GM19372 (cell line): ENCODE data around the gene RGS19.

Source experiments
- ATAC-seq: cut with Tn5 transposase; IDR thresholded peaks from one replicate; pipeline ENCODE4 v1.9.1; 2021; ENCODE audit warnings: mild to moderate bottlenecking, low read depth, moderate library complexity; ENCODE audit not compliant: unreplicated experiment

The RGS19 gene

GRCh38 chr20:64050261-64051032, 28.9 kb downstream of the RGS19 start:
- no peak for ATAC-seq

GRCh38 chr20:64049878-64050260, 29.4 kb downstream of the RGS19 start:
- ATAC-seq: no peak

- no peak for ATAC-seq
Observed at GRCh38 chr20:64049060-64049877, 30.0 kb downstream of the RGS19 start, which contains the start of gene SOX18. Gene SOX18 (minus strand): TSS chr20:64049639. CDS start chr20:64049516, 123 bp downstream.

- no peak for ATAC-seq
Observed at GRCh38 chr20:64048402-64049044, 30.8 kb downstream of the RGS19 start.

GRCh38 chr20:64047968-64048401, 31.3 kb downstream of the RGS19 start:
- ATAC-seq: no peak

GRCh38 chr20:64047046-64047389, 32.3 kb downstream of the RGS19 start:
- ATAC-seq: no peak

- ATAC-seq: no peak
Observed at GRCh38 chr20:64045346-64046011, 33.8 kb downstream of the RGS19 start.

- no peak for ATAC-seq
Observed at GRCh38 chr20:64044484-64045247, 34.7 kb downstream of the RGS19 start.

- ATAC-seq: no peak
Observed at GRCh38 chr20:64043768-64044167, 35.5 kb downstream of the RGS19 start.

GRCh38 chr20:64042054-64042781, 37.1 kb downstream of the RGS19 start:
- ATAC-seq: no peak

- ATAC-seq: no peak
Observed at GRCh38 chr20:64041781-64042053, 37.6 kb downstream of the RGS19 start.

- no peak for ATAC-seq
Observed at GRCh38 chr20:64041040-64041780, 38.1 kb downstream of the RGS19 start.

GRCh38 chr20:64040231-64041039, 38.9 kb downstream of the RGS19 start:
- no peak for ATAC-seq

- no peak for ATAC-seq
Observed at GRCh38 chr20:64039293-64040160, 39.8 kb downstream of the RGS19 start.

- no peak for ATAC-seq
Observed at GRCh38 chr20:64038565-64039292, 40.6 kb downstream of the RGS19 start.

- ATAC-seq: no peak
Observed at GRCh38 chr20:64038224-64038564, 41.1 kb downstream of the RGS19 start.
